ENCODE results near the gene CLEC4M. TPM values are rescaled to one million over a fixed set of nuclear protein-coding genes. Genes with fewer than 3 reads are reported as not detected.

The CLEC4M gene
- total RNA-seq, 1 experiment from 2014 or later = not detected

DNA sequence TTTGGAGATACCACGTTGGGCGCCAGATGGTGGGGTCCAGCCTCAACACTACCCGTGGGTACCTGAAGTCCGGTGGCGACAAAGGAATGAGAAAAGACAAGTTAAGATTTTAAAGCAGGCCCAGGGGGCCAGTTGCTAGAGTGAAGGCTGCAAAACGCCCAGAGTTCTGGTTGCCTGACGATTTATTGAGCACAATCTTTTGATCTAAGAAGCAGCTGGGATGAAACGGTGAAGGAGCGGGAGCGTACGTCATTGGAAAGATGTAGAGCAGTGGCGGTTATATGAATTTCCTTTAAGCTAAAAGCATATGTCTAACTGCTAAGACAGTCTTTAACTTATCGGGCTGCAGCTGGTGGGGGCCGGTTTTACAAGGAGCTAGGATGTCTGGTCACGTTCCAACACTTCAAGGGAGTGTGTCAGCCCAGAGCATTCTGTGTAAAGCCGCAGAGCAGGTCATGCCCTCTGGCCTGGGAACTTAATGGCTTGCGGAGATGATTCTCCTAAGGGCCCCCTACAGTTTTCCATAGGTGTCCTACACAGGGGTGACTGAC, 38.1 kb downstream of the CLEC4M start:
- no peak overlapping the region for H3K4me2 ChIP-seq (ENCODE audit: insufficient read depth, insufficient read length, low read length)
- H3K56ac ChIP-seq (ENCODE audit: insufficient read length, low read depth, low read length) = no peak overlapping the region
- peaks cover 7% of the 10 kb centered on the region for H3K23me2 ChIP-seq (ENCODE audit: insufficient read length, low read depth, low read length, poor library complexity, severe bottlenecking)
- Mint-ChIP-seq H3K9me3 (peaks cover 25 to 28% of the 10 kb centered on the region in 2 experiments), H3K4me1 (peaks cover 11 to 13% of the 10 kb centered on the region in 2 experiments), H3K27me3 (ENCODE audit: low read depth) (peaks cover 39% of the 10 kb centered on the region), H3K4me3 (no peak overlapping the region), H3K27ac (no peak overlapping the region), H3K36me3 (ENCODE audit: insufficient read depth in 1 of 3, low read depth in 3 of 3) (peaks cover 6 to 25% (median 9%) of the 10 kb centered on the region in 3 experiments)
- H4K20me1 ChIP-seq (ENCODE audit: control insufficient read depth, insufficient read depth, insufficient read length) = no peaks in the 10 kb centered on the region
- H2BK5ac ChIP-seq (ENCODE audit: insufficient read length, low read length) = no peak overlapping the region
- no peak overlapping the region for H3K23ac ChIP-seq (ENCODE audit: insufficient read length, low read depth, low read length)
- 0 out of 2 replicates have a peak, but pooled peaks cover 2% of the 10 kb centered on the region for H3K4me1 ChIP-seq (ENCODE audit: insufficient read depth, low read length)
- H2BK120ac ChIP-seq (ENCODE audit: low read depth, low read length, poor library complexity, severe bottlenecking) = no peak overlapping the region
- H4K91ac ChIP-seq (ENCODE audit: insufficient read length, low read depth, low read length) = no peak overlapping the region
- H2AK5ac ChIP-seq (ENCODE audit: insufficient read length, low read length) = no peak overlapping the region
- H4K8ac ChIP-seq (replicated peaks; ENCODE audit: insufficient read length, low read depth, low read length) = no peak overlapping the region
- H3T11ph ChIP-seq (ENCODE audit: low read length) = no peak overlapping the region
- no peak overlapping the region for H2BK15ac ChIP-seq (ENCODE audit: low read depth, low read length)
- H2BK12ac ChIP-seq (ENCODE audit: insufficient read length, low read depth, low read length) = no peak overlapping the region
- H3K27ac ChIP-seq (ENCODE audit: insufficient read length, low read depth, low read length) = no peak overlapping the region
- H2BK20ac ChIP-seq (ENCODE audit: low read depth, low read length, poor library complexity, severe bottlenecking) = no peak overlapping the region
- no CpG with 5 or more reads among the region's 17 CpGs for WGBS (ENCODE audit: extremely low coverage, insufficient read length, low lambda C conversion rate)
- no peak for DNase-seq
- no peak overlapping the region for H3K14ac ChIP-seq (ENCODE audit: insufficient read depth, low read length)
- no peak overlapping the region for H3K18ac ChIP-seq (ENCODE audit: insufficient read length, low read depth, low read length)
- no peaks in the 10 kb centered on the region for H3K79me1 ChIP-seq (ENCODE audit: insufficient read depth, low read depth, low read length, poor library complexity, severe bottlenecking)
- H2AFZ ChIP-seq (ENCODE audit: low read length) = no peak overlapping the region
- no peak overlapping the region for H3K9ac ChIP-seq (ENCODE audit: extremely low read depth, insufficient read length, low read length)
- no peaks in the 10 kb centered on the region; the same call in 1 of the 2 replicates for H3K27me3 ChIP-seq (ENCODE audit: insufficient read depth, low read length)
- no peak overlapping the region for H3K4ac ChIP-seq (ENCODE audit: low read depth, low read length)
- no peak overlapping the region for H4K5ac ChIP-seq (ENCODE audit: insufficient read length, low read depth, low read length)
- H3K79me2 ChIP-seq (ENCODE audit: insufficient read depth, low read length) = no peaks in the 10 kb centered on the region
- no peaks in the 10 kb centered on the region for H3K9me3 ChIP-seq (ENCODE audit: control insufficient read depth, low read depth, low read length)
- TF ChIP-seq, protein P1, sequence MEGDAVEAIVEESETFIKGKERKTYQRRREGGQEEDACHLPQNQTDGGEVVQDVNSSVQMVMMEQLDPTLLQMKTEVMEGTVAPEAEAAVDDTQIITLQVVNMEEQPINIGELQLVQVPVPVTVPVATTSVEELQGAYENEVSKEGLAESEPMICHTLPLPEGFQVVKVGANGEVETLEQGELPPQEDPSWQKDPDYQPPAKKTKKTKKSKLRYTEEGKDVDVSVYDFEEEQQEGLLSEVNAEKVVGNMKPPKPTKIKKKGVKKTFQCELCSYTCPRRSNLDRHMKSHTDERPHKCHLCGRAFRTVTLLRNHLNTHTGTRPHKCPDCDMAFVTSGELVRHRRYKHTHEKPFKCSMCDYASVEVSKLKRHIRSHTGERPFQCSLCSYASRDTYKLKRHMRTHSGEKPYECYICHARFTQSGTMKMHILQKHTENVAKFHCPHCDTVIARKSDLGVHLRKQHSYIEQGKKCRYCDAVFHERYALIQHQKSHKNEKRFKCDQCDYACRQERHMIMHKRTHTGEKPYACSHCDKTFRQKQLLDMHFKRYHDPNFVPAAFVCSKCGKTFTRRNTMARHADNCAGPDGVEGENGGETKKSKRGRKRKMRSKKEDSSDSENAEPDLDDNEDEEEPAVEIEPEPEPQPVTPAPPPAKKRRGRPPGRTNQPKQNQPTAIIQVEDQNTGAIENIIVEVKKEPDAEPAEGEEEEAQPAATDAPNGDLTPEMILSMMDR (conservative IDR thresholded peaks at IDR 0.05) = no peak

Measured in H9 (cell line).